Measurements from ENCODE around the gene TRAF3IP3.

The TRAF3IP3 gene

GRCh38 chr1:209723265-209723664, 32.6 kb upstream of the TRAF3IP3 start:
- Histone ChIP-seq H3K27ac (ENCODE audit: low read length) (no peak overlapping the region), H3K36me3 (ENCODE audit: control insufficient read depth in 1 of 2, insufficient read depth in 2 of 2, low read length in 2 of 2) (no peaks in the 10 kb centered on the region)

GRCh38 chr1:209723756-209724693, 31.8 kb upstream of the TRAF3IP3 start:
- H3K9me3 ChIP-seq (ENCODE audit: control insufficient read depth in 1 of 2, low read length in 2 of 2), result no peaks in the 10 kb centered on the region
- H3K4me3 ChIP-seq (ENCODE audit: low read depth in 1 of 2, low read length in 2 of 2), result no peak overlapping the region
- H3K4me1 ChIP-seq (ENCODE audit: control insufficient read depth in 1 of 2, insufficient read depth in 2 of 2, low read length in 2 of 2), result no peaks in the 10 kb centered on the region
- no peak overlapping the region for H3K27ac ChIP-seq (ENCODE audit: low read length)
- no peaks in the 10 kb centered on the region for H3K36me3 ChIP-seq (ENCODE audit: control insufficient read depth in 1 of 2, insufficient read depth in 2 of 2, low read length in 2 of 2)
- no peaks in the 10 kb centered on the region for H3K27me3 ChIP-seq (ENCODE audit: low read depth, low read length)

More at GRCh38 chr1:209723265-209723664, 32.6 kb upstream of the TRAF3IP3 start:
- Histone ChIP-seq H3K4me1 (ENCODE audit: control insufficient read depth in 1 of 2, insufficient read depth in 2 of 2, low read length in 2 of 2) (no peaks in the 10 kb centered on the region), H3K27me3 (ENCODE audit: low read depth, low read length) (no peaks in the 10 kb centered on the region), H3K4me3 (ENCODE audit: low read depth in 1 of 2, low read length in 2 of 2) (no peak overlapping the region), H3K9me3 (ENCODE audit: control insufficient read depth in 1 of 2, low read length in 2 of 2) (no peaks in the 10 kb centered on the region)

- Histone ChIP-seq H3K27ac (ENCODE audit: low read length) (no peak overlapping the region), H3K4me1 (ENCODE audit: control insufficient read depth in 1 of 2, insufficient read depth in 2 of 2, low read length in 2 of 2) (no peaks in the 10 kb centered on the region), H3K27me3 (ENCODE audit: low read depth, low read length) (no peaks in the 10 kb centered on the region), H3K4me3 (ENCODE audit: low read depth in 1 of 2, low read length in 2 of 2) (no peak overlapping the region), H3K36me3 (ENCODE audit: control insufficient read depth in 1 of 2, insufficient read depth in 2 of 2, low read length in 2 of 2) (no peaks in the 10 kb centered on the region), H3K9me3 (ENCODE audit: control insufficient read depth in 1 of 2, low read length in 2 of 2) (no peaks in the 10 kb centered on the region)
These were observed 28.6 kb upstream of the TRAF3IP3 start for GRCh38 chr1:209727286-209727685.

- no peaks in the 10 kb centered on the region for H3K27me3 ChIP-seq (ENCODE audit: low read depth, low read length)
- no peak overlapping the region for H3K4me3 ChIP-seq (ENCODE audit: low read depth in 1 of 2, low read length in 2 of 2)
- H3K9me3 ChIP-seq (ENCODE audit: control insufficient read depth in 1 of 2, low read length in 2 of 2), result no peaks in the 10 kb centered on the region
- no peaks in the 10 kb centered on the region for H3K4me1 ChIP-seq (ENCODE audit: control insufficient read depth in 1 of 2, insufficient read depth in 2 of 2, low read length in 2 of 2)
- no peaks in the 10 kb centered on the region for H3K36me3 ChIP-seq (ENCODE audit: control insufficient read depth in 1 of 2, insufficient read depth in 2 of 2, low read length in 2 of 2)
- no peak overlapping the region for H3K27ac ChIP-seq (ENCODE audit: low read length)
These were observed 28.1 kb upstream of the TRAF3IP3 start for GRCh38 chr1:209727785-209728184.

- Histone ChIP-seq H3K9me3 (ENCODE audit: control insufficient read depth in 1 of 2, low read length in 2 of 2) (no peaks in the 10 kb centered on the region), H3K27ac (ENCODE audit: low read length) (no peak overlapping the region), H3K27me3 (ENCODE audit: low read depth, low read length) (no peaks in the 10 kb centered on the region), H3K36me3 (ENCODE audit: control insufficient read depth in 1 of 2, insufficient read depth in 2 of 2, low read length in 2 of 2) (no peaks in the 10 kb centered on the region), H3K4me3 (ENCODE audit: low read depth in 1 of 2, low read length in 2 of 2) (no peak overlapping the region), H3K4me1 (ENCODE audit: control insufficient read depth in 1 of 2, insufficient read depth in 2 of 2, low read length in 2 of 2) (no peaks in the 10 kb centered on the region)
These were observed 27.4 kb upstream of the TRAF3IP3 start for GRCh38 chr1:209728466-209728865.

- H3K4me1 ChIP-seq (ENCODE audit: control insufficient read depth in 1 of 2, insufficient read depth in 2 of 2, low read length in 2 of 2), result peaks cover 0 to 4% of the 10 kb centered on the region in 2 donors
- H3K9me3 ChIP-seq (ENCODE audit: control insufficient read depth in 1 of 2, low read length in 2 of 2), result no peaks in the 10 kb centered on the region
- H3K27me3 ChIP-seq (ENCODE audit: low read depth, low read length), result no peaks in the 10 kb centered on the region
- no peaks in the 10 kb centered on the region for H3K36me3 ChIP-seq (ENCODE audit: control insufficient read depth in 1 of 2, insufficient read depth in 2 of 2, low read length in 2 of 2)
- no peak overlapping the region for H3K4me3 ChIP-seq (ENCODE audit: low read depth in 1 of 2, low read length in 2 of 2)
- H3K27ac ChIP-seq (ENCODE audit: low read length), result no peak overlapping the region
These were observed 26.4 kb upstream of the TRAF3IP3 start for GRCh38 chr1:209729436-209729835.

GRCh38 chr1:209732725-209733124, 23.1 kb upstream of the TRAF3IP3 start:
- peaks cover 0 to 4% of the 10 kb centered on the region in 2 donors for H3K4me1 ChIP-seq (ENCODE audit: control insufficient read depth in 1 of 2, insufficient read depth in 2 of 2, low read length in 2 of 2)
- H3K27me3 ChIP-seq (ENCODE audit: low read depth, low read length), result no peaks in the 10 kb centered on the region
- no peaks in the 10 kb centered on the region for H3K36me3 ChIP-seq (ENCODE audit: control insufficient read depth in 1 of 2, insufficient read depth in 2 of 2, low read length in 2 of 2)
- no peaks in the 10 kb centered on the region for H3K9me3 ChIP-seq (ENCODE audit: control insufficient read depth in 1 of 2, low read length in 2 of 2)
- H3K27ac ChIP-seq (ENCODE audit: low read length), result no peak overlapping the region
- H3K4me3 ChIP-seq (ENCODE audit: low read depth in 1 of 2, low read length in 2 of 2), result no peak overlapping the region

- H3K27ac ChIP-seq (ENCODE audit: low read length), result no peak overlapping the region
These were observed 22.3 kb upstream of the TRAF3IP3 start for GRCh38 chr1:209733409-209734192.

GRCh38 chr1:209736490-209737117, 19.2 kb upstream of the TRAF3IP3 start:
- Histone ChIP-seq H3K4me3 (ENCODE audit: low read depth in 1 of 2, low read length in 2 of 2) (no peak overlapping the region), H3K9me3 (ENCODE audit: control insufficient read depth in 1 of 2, low read length in 2 of 2) (no peaks in the 10 kb centered on the region), H3K27ac (ENCODE audit: low read length) (no peak overlapping the region), H3K4me1 (ENCODE audit: control insufficient read depth in 1 of 2, insufficient read depth in 2 of 2, low read length in 2 of 2) (peaks cover 2 to 4% of the 10 kb centered on the region in 2 donors), H3K36me3 (ENCODE audit: control insufficient read depth in 1 of 2, insufficient read depth in 2 of 2, low read length in 2 of 2) (no peaks in the 10 kb centered on the region), H3K27me3 (ENCODE audit: low read depth, low read length) (no peaks in the 10 kb centered on the region)

More at GRCh38 chr1:209733409-209734192, 22.3 kb upstream of the TRAF3IP3 start:
- H3K4me1 ChIP-seq (ENCODE audit: control insufficient read depth in 1 of 2, insufficient read depth in 2 of 2, low read length in 2 of 2), result peaks cover 0 to 4% of the 10 kb centered on the region in 2 donors
- H3K27me3 ChIP-seq (ENCODE audit: low read depth, low read length), result no peaks in the 10 kb centered on the region
- no peaks in the 10 kb centered on the region for H3K9me3 ChIP-seq (ENCODE audit: control insufficient read depth in 1 of 2, low read length in 2 of 2)
- H3K4me3 ChIP-seq (ENCODE audit: low read depth in 1 of 2, low read length in 2 of 2), result no peak overlapping the region
- no peaks in the 10 kb centered on the region for H3K36me3 ChIP-seq (ENCODE audit: control insufficient read depth in 1 of 2, insufficient read depth in 2 of 2, low read length in 2 of 2)

- Histone ChIP-seq H3K4me3 (ENCODE audit: low read depth in 1 of 2, low read length in 2 of 2) (no peak overlapping the region), H3K9me3 (ENCODE audit: control insufficient read depth in 1 of 2, low read length in 2 of 2) (no peaks in the 10 kb centered on the region), H3K27ac (ENCODE audit: low read length) (no peak overlapping the region), H3K36me3 (ENCODE audit: control insufficient read depth in 1 of 2, insufficient read depth in 2 of 2, low read length in 2 of 2) (no peaks in the 10 kb centered on the region), H3K27me3 (ENCODE audit: low read depth, low read length) (no peaks in the 10 kb centered on the region), H3K4me1 (ENCODE audit: control insufficient read depth in 1 of 2, insufficient read depth in 2 of 2, low read length in 2 of 2) (peaks cover 4 to 7% of the 10 kb centered on the region in 2 donors)
These were observed 18.7 kb upstream of the TRAF3IP3 start for GRCh38 chr1:209737118-209737505.

GRCh38 chr1:209738270-209738669, 17.6 kb upstream of the TRAF3IP3 start:
- no peaks in the 10 kb centered on the region for H3K9me3 ChIP-seq (ENCODE audit: control insufficient read depth in 1 of 2, low read length in 2 of 2)
- H3K27me3 ChIP-seq (ENCODE audit: low read depth, low read length), result no peaks in the 10 kb centered on the region
- no peak overlapping the region for H3K4me3 ChIP-seq (ENCODE audit: low read depth in 1 of 2, low read length in 2 of 2)
- peaks cover 4 to 12% of the 10 kb centered on the region in 2 donors for H3K4me1 ChIP-seq (ENCODE audit: control insufficient read depth in 1 of 2, insufficient read depth in 2 of 2, low read length in 2 of 2)
- H3K27ac ChIP-seq (ENCODE audit: low read length), result no peak overlapping the region
- H3K36me3 ChIP-seq (ENCODE audit: control insufficient read depth in 1 of 2, insufficient read depth in 2 of 2, low read length in 2 of 2), result no peaks in the 10 kb centered on the region
